Endothelial cell of umbilical vein (primary cell): ENCODE measurements around the gene SLC7A10. TPM values are rescaled to one million over a fixed set of nuclear protein-coding genes. Genes with fewer than 3 reads are reported as not detected.

Experiments used
- BruUV-seq: library from RNA; stranded (reverse); fragments of 400-500 nt; replicated peaks from 2 replicates; lab custom pipeline; 2021; lab: Mats Ljungman, UMichigan
- CTCF ChIA-PET: fragments of 300-600, 350-600 bp; sonication (Branson Sonifier 250); formaldehyde crosslinking; loops from one replicate; lab custom pipeline; 2021; ENCODE audit warnings: antibody characterized with exemption, inconsistent platforms; lab: Charles Lee
- POLR2A ChIA-PET: fragments of 300-600, 350-600 bp; sonication (Branson Sonifier 250); formaldehyde crosslinking; loops from one replicate; lab custom pipeline; 2021; ENCODE audit warnings: antibody characterized with exemption, inconsistent platforms; lab: Charles Lee
- DNase-seq: peaks from one replicate; pipeline ENCODE4 v3.0.0-alpha.2; 2011; ENCODE audit warnings: low read depth, low spot score
- FAIRE-seq: peaks from 2 replicates; lab custom pipeline; 2011; peaks lifted over from hg19 to GRCh38; lab: Jason Lieb, UNC
- H2AFZ ChIP-seq: 2 replicates; pipeline ENCODE4 v1.6.0; 2012; ENCODE audit warnings: low read depth, low read length, control low read depth, inconsistent platforms
- H3K27ac ChIP-seq: 2 replicates; pipeline ENCODE4 v1.5.1; 2011; ENCODE audit warnings: low read depth, mild to moderate bottlenecking, control low read depth, low read length, moderate library complexity; ENCODE audit not compliant: insufficient read depth
- H3K27me3 ChIP-seq, 2 experiments: 2 replicates each; pipeline versions ENCODE4 v1.6.0 to v1.6.1; 2011; ENCODE audit warnings: low read length in 2 of 2, mixed read lengths in 1 of 2; ENCODE audit not compliant: control insufficient read depth in 2 of 2, insufficient read depth in 2 of 2
- H3K36me3 ChIP-seq, 2 experiments: 2 replicates in 1 of 2; 3 replicates in 1 of 2; pipeline ENCODE4 v1.5.1; 2011; ENCODE audit warnings: low read length in 2 of 2, mild to moderate bottlenecking in 1 of 2, moderate library complexity in 1 of 2; ENCODE audit not compliant: control insufficient read depth in 2 of 2, insufficient read depth in 2 of 2; ENCODE audit errors: extremely low read depth in 1 of 2
- H3K4me1 ChIP-seq: 3 replicates; pipeline ENCODE4 v1.5.1; 2011; ENCODE audit warnings: mild to moderate bottlenecking, low read length; ENCODE audit not compliant: control insufficient read depth, insufficient read depth; ENCODE audit errors: extremely low read depth
- H3K4me2 ChIP-seq: 2 replicates; pipeline ENCODE4 v1.6.1; 2011; ENCODE audit warnings: low read length, control low read depth, mixed read lengths; ENCODE audit not compliant: insufficient read depth
- H3K4me3 ChIP-seq, 3 experiments: fragments of 200-600 bp in 1 of 3; sonication (generic), shearing (Covaris generic) in 1 of 3; replicated peaks in 1 of 3; 2 replicates each; pipeline ENCODE4 v1.5.1; 2011 to 2016; ENCODE audit warnings: control low read depth in 3 of 3, low read length in 3 of 3, mild to moderate bottlenecking in 2 of 3, inconsistent platforms in 1 of 3, low read depth in 1 of 3, moderate library complexity in 1 of 3; ENCODE audit not compliant: insufficient read depth in 1 of 3
- H3K79me2 ChIP-seq: 2 replicates; pipeline ENCODE4 v1.6.0; 2012; ENCODE audit warnings: low read length, inconsistent platforms; ENCODE audit not compliant: control insufficient read depth, insufficient read depth
- H3K9ac ChIP-seq: replicated peaks from 2 replicates; pipeline ENCODE3; 2011; ENCODE audit warnings: low read length, control low read depth; ENCODE audit not compliant: insufficient read depth; ENCODE audit errors: extremely low read depth
- H3K9me1 ChIP-seq: replicated peaks from 3 replicates; pipeline ENCODE4 v1.6.0; 2011; ENCODE audit warnings: mild to moderate bottlenecking, low read length; ENCODE audit not compliant: control insufficient read depth, insufficient read depth; ENCODE audit errors: extremely low read depth
- H3K9me3 ChIP-seq: replicated peaks from 2 replicates; pipeline ENCODE4 v1.5.1; 2012; ENCODE audit warnings: low read length, inconsistent platforms; ENCODE audit not compliant: control insufficient read depth, insufficient read depth
- H4K20me1 ChIP-seq: replicated peaks from 2 replicates; pipeline ENCODE3; 2011; ENCODE audit warnings: mild to moderate bottlenecking, low read length; ENCODE audit not compliant: control insufficient read depth, insufficient read depth; ENCODE audit errors: extremely low read depth
- CTCF ChIP-seq, 2 donors: IDR thresholded peaks; 1 replicate in 1 of 2; 2 replicates in 1 of 2; pipeline ENCODE4 v1.5.1; 2011; ENCODE audit warnings: low read length in 2 of 2, mild to moderate bottlenecking in 2 of 2, moderate library complexity in 2 of 2, control low read depth in 1 of 2, inconsistent platforms in 1 of 2, low read depth in 1 of 2; ENCODE audit not compliant: insufficient read depth in 1 of 2; ENCODE audit errors: extremely low read depth in 1 of 2
- EZH2 ChIP-seq: IDR thresholded peaks from 2 replicates; pipeline ENCODE4 v1.6.1; 2012; ENCODE audit warnings: borderline replicate concordance, low read depth, mild to moderate bottlenecking, moderate library complexity, low read length, inconsistent platforms; ENCODE audit not compliant: severe bottlenecking
- FOS ChIP-seq: IDR thresholded peaks from 2 replicates; pipeline ENCODE4 v1.6.1; 2011; ENCODE audit warnings: mild to moderate bottlenecking, low read length, moderate library complexity, borderline replicate concordance; ENCODE audit not compliant: insufficient read depth
- GATA2 ChIP-seq: IDR thresholded peaks from 2 replicates; pipeline ENCODE4 v1.7.0; 2011; ENCODE audit warnings: low read depth, mild to moderate bottlenecking, moderate library complexity, mixed read lengths, low read length; ENCODE audit not compliant: insufficient read length, insufficient read depth
- JUN ChIP-seq: IDR thresholded peaks from 2 replicates; pipeline ENCODE4 v1.6.1; 2011; ENCODE audit warnings: borderline replicate concordance, low read depth; ENCODE audit not compliant: insufficient read length, insufficient read depth
- MAX ChIP-seq: IDR thresholded peaks from 2 replicates; pipeline ENCODE4 v1.6.1; 2011; ENCODE audit not compliant: insufficient read depth, insufficient read length
- MYC ChIP-seq: IDR thresholded peaks from one replicate; pipeline ENCODE4 v1.6.1; 2011; ENCODE audit warnings: mild to moderate bottlenecking, low read depth, low read length
- POLR2A ChIP-seq: IDR thresholded peaks from 2 replicates; pipeline ENCODE4 v1.6.1; 2012; ENCODE audit warnings: low read depth, mild to moderate bottlenecking, control low read depth, low read length
- POLR2AphosphoS5 ChIP-seq: IDR thresholded peaks from 2 replicates; pipeline ENCODE4 v1.6.1; 2012; ENCODE audit warnings: low read depth, mild to moderate bottlenecking, control low read depth, low read length, moderate library complexity; ENCODE audit not compliant: insufficient read depth
- dilution Hi-C: fragments of 300-500 bp; cut with MboI; formaldehyde crosslinking; loops from one replicate; pipeline ENCODE4 v1.15.0; 2019; ENCODE audit warnings: low sequenced_read_pairs; ENCODE audit not compliant: extremely low pct_ligation_motif_present
- intact Hi-C: fragments of 100-400 bp; cut with micrococcal nuclease; formaldehyde crosslinking; loops from one replicate; pipeline ENCODE4 v1.10.0; 2022
- polyA plus RNA-seq, 4 experiments: library from polyadenylated mRNA; depleted of rRNA in 3 of 4; stranded (reverse) in 3 of 4; unstranded in 1 of 4; fragments of >200 nt; gene quantifications; 2 replicates each; pipeline versions ENCODE4 v1.2.1 to v1.2.3, GENCODE V29; 2011 to 2012; ENCODE audit warnings: missing spikeins in 1 of 4
- total RNA-seq: library from RNA; stranded (reverse); gene quantifications from 2 replicates; pipeline ENCODE4 v1.2.3, GENCODE V29; 2021

SLC7A10 gene
- total and polyA plus RNA-seq, 2 donors (not counting 3 experiments of a cell fraction or from before 2014, with no cell fraction given) = not detected

- no peaks in the 10 kb centered on the region for H3K4me1 ChIP-seq
- H3K9me3 ChIP-seq = no peaks in the 10 kb centered on the region
- CTCF ChIA-PET = interaction anchor here (0.7 to 9.5 kb wide), 8 partner anchors 13 to 536 kb away, joined by 3 to 181 read pairs (median 6); no protein-coding TSS in a partner anchor
- no peaks in the 10 kb centered on the region for H3K36me3 ChIP-seq
- dilution Hi-C loops = no loop called here
- H2AFZ ChIP-seq = no peak overlapping the region
- no peaks in the 10 kb centered on the region for H3K79me2 ChIP-seq
- H3K27ac ChIP-seq = no peak overlapping the region
- FAIRE-seq (no peak), DNase-seq (no peak)
- no peaks in the 10 kb centered on the region for H3K27me3 ChIP-seq
- no peak overlapping the region for H3K4me2 ChIP-seq
- H4K20me1 ChIP-seq = no peaks in the 10 kb centered on the region
- intact Hi-C loops = loop anchor here (2.0 kb wide), 1 partner anchor 529 kb away; no protein-coding TSS in a partner anchor
- POLR2A ChIA-PET = no interaction called here
- no peak overlapping the region for H3K9ac ChIP-seq
- no peak overlapping the region for H3K4me3 ChIP-seq
- BruUV-seq = no TSS peak
- no peak for TF ChIP-seq FOS
- TF ChIP-seq MAX = no peak
- no peak for TF ChIP-seq EZH2
- no peak for TF ChIP-seq MYC
- TF ChIP-seq CTCF (IDR thresholded peaks at IDR 0.05; ENCODE audit: extremely low read depth in 1 of 2, insufficient read depth in 1 of 2, low read depth in 1 of 2, low read length in 2 of 2) = no peak
- no peak for TF ChIP-seq POLR2AphosphoS5
- TF ChIP-seq POLR2A = no peak
- TF ChIP-seq GATA2 = no peak
- no peak for TF ChIP-seq JUN
- no peaks in the 10 kb centered on the region for H3K9me1 ChIP-seq
These were observed 16.5 kb upstream of the SLC7A10 start for GRCh38 chr19:33242131-33242530.
